GM19468 (cell line): ENCODE data around the gene ELOA2.
"Not testable (repeated sequence)": the region's sequence is repeated elsewhere in the genome, so short reads cannot be mapped to it uniquely, and the experiment has no call there.

Experiments used
- ATAC-seq: cut with Tn5 transposase; IDR thresholded peaks from one replicate; pipeline ENCODE4 v1.9.1; 2021; ENCODE audit warnings: mild to moderate bottlenecking, moderate library complexity, moderate number of reproducible peaks; ENCODE audit not compliant: unreplicated experiment; ENCODE audit errors: extremely low read depth

Gene ELOA2

DNA sequence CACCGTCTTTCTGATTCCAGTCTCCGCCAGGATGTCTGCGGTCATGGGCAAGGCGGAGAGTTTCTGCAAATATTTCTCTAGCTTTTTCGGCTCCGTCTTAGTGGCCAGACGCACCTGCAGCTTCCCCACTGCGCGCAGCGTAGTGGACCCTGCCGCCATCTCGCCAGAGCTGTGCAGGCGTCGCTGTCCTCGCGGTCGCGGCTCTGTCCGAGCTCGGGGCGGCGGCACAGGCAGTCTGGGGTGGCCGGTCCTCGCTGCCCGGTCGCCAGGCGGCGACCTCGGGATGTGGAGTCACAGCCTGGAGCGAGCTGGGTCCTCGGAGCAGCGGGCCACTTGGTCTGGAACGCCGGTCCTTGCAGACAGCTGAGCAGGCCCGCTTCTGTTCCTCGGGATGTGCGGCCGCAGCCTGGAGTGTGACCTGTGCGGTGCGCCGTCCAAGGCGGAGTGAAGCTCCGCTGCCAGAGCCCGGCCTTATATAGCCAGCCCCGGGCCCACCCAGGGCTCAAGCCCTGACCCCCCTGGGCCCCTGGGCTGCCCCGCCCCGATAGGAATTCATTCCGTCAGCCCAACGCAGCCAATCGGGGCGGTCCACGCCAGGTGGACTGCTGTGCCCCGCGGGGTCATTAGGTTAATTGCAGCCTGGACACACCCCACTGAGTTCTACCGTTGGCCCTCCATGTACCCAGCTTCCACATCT, 11.5 kb downstream of the ELOA2 start:
- ATAC-seq: not testable (repeated sequence)

DNA sequence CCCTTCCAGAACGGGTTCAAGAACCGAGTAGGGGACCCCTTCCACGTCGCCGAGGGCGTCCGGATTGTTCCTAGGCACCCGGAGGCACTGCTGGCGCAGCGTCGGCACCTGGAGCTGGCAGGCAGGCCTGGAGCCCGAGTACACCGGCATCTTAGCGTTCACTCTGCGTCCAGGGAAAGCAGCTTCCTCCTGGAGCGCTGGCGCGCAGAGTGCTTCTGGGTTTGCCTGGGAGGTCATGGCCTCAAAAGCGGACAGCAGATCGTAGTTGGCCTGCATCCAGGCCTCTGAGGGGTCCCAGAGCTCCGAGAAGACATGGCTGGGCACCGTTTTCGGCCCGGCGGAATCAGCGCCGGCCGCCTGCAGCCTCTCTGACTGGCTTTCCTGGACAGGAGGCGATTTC, 12.6 kb downstream of the ELOA2 start:
- ATAC-seq: not testable (repeated sequence)

DNA sequence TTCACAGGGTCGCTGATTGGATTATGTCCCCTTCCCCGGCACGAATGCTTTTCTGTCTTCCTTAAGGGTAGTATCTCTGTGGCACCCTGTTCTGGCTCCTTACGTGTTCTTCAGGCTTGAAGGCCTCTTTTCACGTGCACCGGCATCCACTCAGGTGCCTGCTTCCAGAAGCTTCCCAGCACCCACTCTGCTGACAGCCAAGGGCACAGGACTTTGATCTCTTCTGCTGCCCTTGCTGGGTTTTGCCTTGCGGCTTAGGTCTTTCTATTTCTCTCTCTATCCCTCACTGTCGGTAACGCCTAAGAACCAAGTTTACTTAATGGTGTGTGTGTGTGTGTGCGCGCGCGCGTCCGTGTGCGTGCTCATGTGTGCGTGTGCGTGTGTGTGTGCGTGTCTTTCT, 14.7 kb downstream of the ELOA2 start:
- ATAC-seq: not testable (repeated sequence)

DNA sequence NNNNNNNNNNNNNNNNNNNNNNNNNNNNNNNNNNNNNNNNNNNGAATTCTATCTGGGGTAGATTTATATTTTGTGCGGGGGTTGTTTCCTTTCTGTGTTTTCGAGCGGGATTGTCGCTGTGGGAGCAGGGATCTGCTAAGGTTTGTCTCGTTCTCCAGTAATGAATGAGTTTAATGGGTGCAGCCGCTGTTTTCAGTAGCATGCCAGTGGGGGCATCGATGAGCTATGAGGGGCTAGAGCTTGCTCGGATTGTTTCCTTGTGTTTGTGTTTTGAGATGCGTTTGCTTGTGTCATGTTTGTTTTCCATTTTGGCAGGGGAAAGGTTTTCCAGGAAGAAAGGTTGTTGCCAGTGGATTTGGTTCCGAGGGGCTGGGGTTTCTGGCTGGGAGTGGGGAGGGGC, 15.6 kb downstream of the ELOA2 start:
- not testable (repeated sequence) for ATAC-seq
